MM.1S (cell line): ENCODE measurements around the gene TMEM190.

Experiments
- CTCF ChIP-seq: fragments of 300-600 bp; sonication (generic); IDR thresholded peaks from 2 replicates; pipeline ENCODE4 v1.5.1; 2016; ENCODE audit warnings: antibody characterized with exemption, low read length, mixed read lengths
- EZH2 ChIP-seq: fragments of 300-600 bp; sonication (generic); optimal IDR thresholded peaks from 2 replicates; pipeline ENCODE3; 2017; ENCODE audit warnings: low read depth, mild to moderate bottlenecking, antibody characterized with exemption, low read length, mixed read lengths
- EZH2phosphoT487 ChIP-seq: fragments of 300-600 bp; sonication (generic); IDR thresholded peaks from 2 replicates; pipeline ENCODE4 v1.6.1; 2018; ENCODE audit warnings: antibody characterized with exemption, low read length

DNA sequence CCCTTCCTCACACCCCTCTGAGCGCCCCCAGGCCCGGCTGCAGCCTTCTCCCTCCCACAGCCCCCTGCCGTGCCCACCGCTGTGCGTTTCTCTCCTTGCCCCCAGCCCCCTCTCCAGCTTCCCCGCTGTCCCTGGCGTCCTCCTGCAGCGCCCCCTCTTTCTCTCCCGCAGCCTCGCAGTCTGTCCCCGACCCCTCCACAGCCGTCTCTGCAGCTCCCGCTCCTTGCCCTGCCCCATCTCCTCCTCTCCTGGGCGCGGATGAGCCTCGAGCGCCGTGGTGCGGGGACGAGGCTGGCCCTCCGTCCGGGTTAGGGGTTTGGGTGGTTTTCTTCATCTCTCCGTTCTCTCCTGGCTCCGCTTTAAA, 35.9 kb upstream of the TMEM190 start:
- peak; percentile 49 for TF ChIP-seq CTCF
- no peak for TF ChIP-seq EZH2phosphoT487
- TF ChIP-seq EZH2 = no peak
